Type B pancreatic cell (in vitro differentiated cells): Measurements from ENCODE around the gene NLGN1. TPM values are rescaled to one million over a fixed set of nuclear protein-coding genes. Genes with fewer than 3 reads are reported as not detected.

ENCODE experiments used
- DNase-seq: peaks from one replicate; pipeline ENCODE4 v3.0.0; 2021; ENCODE audit warnings: mixed read lengths; ENCODE audit not compliant: unreplicated experiment; ENCODE audit errors: extremely low spot score
- H3K27ac Mint-ChIP-seq: 2 replicates; pipeline ENCODE4 v1.8.0; 2021; ENCODE audit warnings: mild to moderate bottlenecking, mixed read lengths
- H3K27me3 Mint-ChIP-seq: 2 replicates; pipeline ENCODE4 v1.8.0; 2021; ENCODE audit warnings: mixed read lengths
- H3K36me3 Mint-ChIP-seq: 2 replicates; pipeline ENCODE4 v1.8.0; 2021; ENCODE audit warnings: mixed read lengths
- H3K4me1 Mint-ChIP-seq: one replicate; pipeline ENCODE4 v1.8.0; 2021; ENCODE audit warnings: mixed read lengths; ENCODE audit not compliant: unreplicated experiment
- H3K4me3 Mint-ChIP-seq: 2 replicates; pipeline ENCODE4 v1.8.0; 2021; ENCODE audit warnings: mild to moderate bottlenecking, mixed read lengths
- H3K9me3 Mint-ChIP-seq: 2 replicates; pipeline ENCODE4 v1.8.0; 2021; ENCODE audit warnings: mixed read lengths
- CTCF ChIP-seq: fragments of 200-600 bp; sonication (generic); conservative IDR thresholded peaks from 2 replicates; pipeline ENCODE4 v1.5.0; 2021; ENCODE audit warnings: antibody characterized with exemption, mild to moderate bottlenecking
- total RNA-seq: library from RNA; stranded (reverse); gene quantifications from 2 replicates; pipeline ENCODE4 v1.2.1, GENCODE V29; 2021; ENCODE audit warnings: low replicate concordance

Gene NLGN1
- total RNA-seq, 1 donor from 2014 or later, result 12.6 TPM

DNA sequence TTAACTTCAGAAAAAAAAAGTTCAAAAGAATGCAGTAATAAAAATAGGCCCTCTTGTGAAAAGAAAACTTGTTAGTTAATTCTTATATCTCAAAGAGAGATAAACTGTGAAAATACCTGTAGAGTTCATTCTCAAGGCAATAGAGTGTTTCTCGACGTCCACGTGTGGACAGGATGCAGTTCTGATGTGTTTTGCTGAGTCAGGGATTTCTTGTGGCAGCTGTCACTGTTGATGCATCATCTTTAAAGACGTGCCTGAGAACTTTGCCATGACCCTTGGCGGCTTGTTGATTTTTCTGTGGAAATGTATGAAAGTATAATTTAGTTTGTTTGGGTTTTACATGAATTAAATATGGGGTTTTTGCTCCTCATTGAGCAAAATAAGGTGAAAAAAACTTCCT is 702.2 kb downstream of the NLGN1 start:
- H3K4me3 Mint-ChIP-seq, result no peak overlapping the region
- H3K27me3 Mint-ChIP-seq, result no peaks in the 10 kb centered on the region
- H3K27ac Mint-ChIP-seq, result no peak overlapping the region
- H3K36me3 Mint-ChIP-seq, result no peaks in the 10 kb centered on the region
- H3K4me1 Mint-ChIP-seq, result no peaks in the 10 kb centered on the region
- no peak for DNase-seq
- no peaks in the 10 kb centered on the region for H3K9me3 Mint-ChIP-seq
- no peak for TF ChIP-seq CTCF

DNA sequence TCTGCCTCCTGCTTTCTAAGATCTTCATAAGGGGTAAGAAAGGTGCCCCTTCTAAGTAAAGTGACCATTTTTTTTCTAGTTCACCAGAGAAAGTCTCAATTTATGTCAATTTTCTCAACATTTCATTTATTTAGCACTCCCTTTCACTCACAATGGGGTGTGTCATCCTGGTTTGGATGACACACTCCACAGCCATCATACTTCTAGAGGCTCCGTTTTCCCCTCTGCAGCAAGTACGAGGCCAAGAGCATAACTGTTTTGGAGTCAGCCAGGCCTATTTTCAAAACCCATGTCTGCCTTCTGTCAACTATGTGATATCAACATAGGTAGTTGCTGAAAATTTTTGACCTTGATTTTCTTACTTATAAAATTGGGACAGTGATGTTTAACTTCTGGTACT is 703.2 kb downstream of the NLGN1 start:
- Mint-ChIP-seq H3K4me3 (no peak overlapping the region), H3K9me3 (no peaks in the 10 kb centered on the region), H3K27me3 (no peaks in the 10 kb centered on the region), H3K27ac (no peak overlapping the region), H3K36me3 (no peaks in the 10 kb centered on the region), H3K4me1 (no peaks in the 10 kb centered on the region)
- no peak for TF ChIP-seq CTCF
- no peak for DNase-seq

GRCh38 chr3:174101244-174101643 is 703.7 kb downstream of the NLGN1 start:
- no peaks in the 10 kb centered on the region for H3K4me1 Mint-ChIP-seq
- H3K27me3 Mint-ChIP-seq, result no peaks in the 10 kb centered on the region
- no peak overlapping the region for H3K27ac Mint-ChIP-seq
- H3K9me3 Mint-ChIP-seq, result no peaks in the 10 kb centered on the region
- TF ChIP-seq CTCF, result no peak
- no peak for DNase-seq
- no peaks in the 10 kb centered on the region for H3K36me3 Mint-ChIP-seq
- no peak overlapping the region for H3K4me3 Mint-ChIP-seq

DNA sequence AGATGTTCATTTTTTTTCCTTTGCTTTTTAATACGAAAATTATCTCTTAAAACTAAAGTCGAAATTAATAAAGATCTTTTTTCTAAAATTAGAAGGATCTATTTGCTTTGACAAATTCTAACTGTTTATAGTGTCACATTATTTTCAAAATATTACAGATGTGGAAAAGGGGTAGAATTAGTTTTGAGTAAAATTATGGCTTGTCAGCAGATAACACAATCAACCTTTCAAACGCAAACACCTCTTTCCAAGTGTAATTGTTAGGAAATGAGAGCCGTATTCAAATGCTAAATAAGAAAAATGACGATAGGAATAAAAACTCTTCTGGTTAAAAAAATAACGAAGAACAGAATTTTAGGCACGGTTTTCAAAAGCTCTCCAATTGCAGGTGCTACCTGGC is 704.7 kb downstream of the NLGN1 start:
- Mint-ChIP-seq H3K4me3 (no peak overlapping the region), H3K27ac (no peak overlapping the region), H3K27me3 (no peaks in the 10 kb centered on the region), H3K4me1 (no peaks in the 10 kb centered on the region), H3K36me3 (no peaks in the 10 kb centered on the region), H3K9me3 (no peaks in the 10 kb centered on the region)
- no peak for DNase-seq
- no peak for TF ChIP-seq CTCF

GRCh38 chr3:174102866-174103265 is 705.3 kb downstream of the NLGN1 start:
- no peak for DNase-seq
- TF ChIP-seq CTCF, result no peak
- Mint-ChIP-seq H3K36me3 (no peaks in the 10 kb centered on the region), H3K4me3 (no peak overlapping the region), H3K27ac (no peak overlapping the region), H3K4me1 (no peaks in the 10 kb centered on the region), H3K9me3 (no peaks in the 10 kb centered on the region), H3K27me3 (no peaks in the 10 kb centered on the region)

- Mint-ChIP-seq H3K27me3 (no peaks in the 10 kb centered on the region), H3K27ac (no peak overlapping the region), H3K4me1 (no peaks in the 10 kb centered on the region), H3K4me3 (no peak overlapping the region), H3K9me3 (peaks cover 8% of the 10 kb centered on the region), H3K36me3 (no peaks in the 10 kb centered on the region)
- no peak for DNase-seq
- TF ChIP-seq CTCF, result no peak
Measured at GRCh38 chr3:174110761-174111160, 713.2 kb downstream of the NLGN1 start.
